Cortex of kidney (tissue), 1 donor: Measurements from ENCODE around the gene ZNF580.

ENCODE experiments used
- DNase-seq: peaks from one replicate; lab custom pipeline; 2025; lab: John Stamatoyannopoulos, UW

ZNF580 gene

DNA sequence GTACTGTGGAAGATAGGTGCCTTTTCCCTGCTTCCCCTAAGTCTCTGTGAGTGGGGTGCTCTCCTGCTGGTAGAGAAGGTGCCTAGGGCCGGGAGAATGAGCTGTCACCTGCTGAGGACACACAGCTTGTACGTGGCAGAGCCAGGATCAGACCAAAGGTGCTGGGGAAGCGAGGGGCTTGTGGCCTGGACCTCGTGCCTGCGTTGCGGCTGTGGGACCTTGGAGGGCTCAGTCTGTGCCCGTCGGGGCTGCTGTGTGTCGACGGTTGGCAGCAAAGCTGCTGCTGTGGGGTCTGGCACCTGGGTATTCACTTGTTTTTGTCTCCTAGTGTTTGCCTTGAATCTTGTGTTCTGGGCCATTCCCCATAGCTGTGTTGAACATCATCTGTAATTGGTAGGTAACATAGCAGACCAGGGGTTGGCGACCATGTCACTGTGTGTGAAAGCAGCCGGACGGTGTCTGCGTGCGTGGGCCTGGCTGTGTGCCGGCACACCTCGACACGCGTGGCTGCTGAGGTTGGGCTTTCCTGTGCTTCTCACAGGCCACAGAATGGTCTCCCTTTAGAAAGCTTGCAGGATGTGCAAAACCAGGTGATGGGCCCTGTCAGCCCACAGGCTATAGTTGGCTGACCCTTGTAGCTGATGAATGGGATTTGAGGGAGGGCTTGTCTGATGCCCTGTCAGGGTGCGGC is 23.2 kb downstream of the ZNF580 start:
- no peak for DNase-seq

DNA sequence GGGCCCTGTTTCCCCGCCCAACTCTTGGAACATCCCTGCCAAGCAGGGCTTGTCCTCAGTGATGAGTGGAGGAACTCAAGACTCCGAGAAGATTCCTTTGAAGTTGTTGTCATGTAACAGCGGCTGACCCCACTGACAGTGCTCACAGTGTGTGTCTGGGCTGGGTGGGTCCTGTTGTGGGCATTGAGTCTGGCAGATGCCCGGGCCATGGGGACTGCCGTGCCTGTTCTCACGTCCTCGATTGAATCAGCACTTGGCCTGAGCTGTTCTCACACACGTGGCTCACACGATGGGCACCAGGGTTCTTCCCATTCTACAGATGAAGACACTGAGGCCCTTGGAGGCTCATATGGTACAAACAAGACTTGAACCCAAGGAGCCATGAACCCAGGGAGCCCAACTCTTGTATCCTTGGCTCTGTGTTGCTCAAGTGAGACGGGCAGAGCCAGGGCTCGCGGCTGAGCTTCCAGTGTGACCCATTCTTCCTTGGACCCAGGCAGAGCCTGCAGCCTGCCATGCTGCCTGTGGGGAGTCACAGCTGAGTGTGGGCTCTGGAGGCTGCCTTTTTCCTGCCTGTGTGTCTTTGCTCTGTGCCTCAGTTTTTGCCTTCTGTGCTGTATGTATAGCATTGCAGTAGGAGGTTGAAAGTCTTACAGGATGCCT is 25.7 kb downstream of the ZNF580 start:
- DNase-seq, result no peak

DNA sequence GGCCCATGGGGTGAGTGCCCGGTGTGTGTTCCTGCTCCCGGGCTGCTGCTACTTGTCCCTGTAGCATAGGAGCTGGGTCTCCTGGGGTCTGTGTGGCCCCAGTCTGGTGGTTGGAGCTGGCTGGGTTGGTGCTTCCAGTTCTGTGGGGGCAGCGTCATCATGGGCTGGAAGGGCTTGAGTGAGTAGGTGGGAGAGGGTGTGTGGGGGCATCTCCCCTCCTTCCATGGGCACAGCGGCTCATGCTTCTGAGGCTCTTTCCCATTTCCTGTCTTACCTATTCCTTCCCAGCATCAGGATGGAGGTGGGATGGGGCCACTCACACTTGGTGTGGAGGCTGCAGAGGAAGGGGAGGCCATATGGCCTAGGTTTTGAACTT is 26.2 kb downstream of the ZNF580 start:
- DNase-seq, result no peak

DNA sequence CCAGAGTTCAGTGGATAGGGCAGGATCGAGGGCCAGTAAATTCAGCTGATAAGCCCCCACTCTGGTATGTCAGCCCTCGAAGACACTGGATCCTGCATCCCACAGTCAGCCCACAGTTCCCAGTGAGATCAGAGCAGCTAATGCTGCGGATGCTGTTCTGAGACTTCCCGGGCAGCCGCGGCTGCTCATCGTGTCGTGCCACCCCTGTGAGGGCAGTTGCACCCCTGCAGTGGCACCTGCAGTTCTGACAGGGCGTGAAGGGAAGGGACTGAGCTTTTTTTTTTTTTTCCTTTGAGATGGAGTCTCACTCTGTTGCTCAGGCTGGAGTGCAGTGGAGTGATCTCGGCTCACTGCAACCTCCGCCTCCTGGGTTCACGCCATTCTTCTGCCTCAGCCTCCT is 26.7 kb downstream of the ZNF580 start:
- no peak for DNase-seq

DNA sequence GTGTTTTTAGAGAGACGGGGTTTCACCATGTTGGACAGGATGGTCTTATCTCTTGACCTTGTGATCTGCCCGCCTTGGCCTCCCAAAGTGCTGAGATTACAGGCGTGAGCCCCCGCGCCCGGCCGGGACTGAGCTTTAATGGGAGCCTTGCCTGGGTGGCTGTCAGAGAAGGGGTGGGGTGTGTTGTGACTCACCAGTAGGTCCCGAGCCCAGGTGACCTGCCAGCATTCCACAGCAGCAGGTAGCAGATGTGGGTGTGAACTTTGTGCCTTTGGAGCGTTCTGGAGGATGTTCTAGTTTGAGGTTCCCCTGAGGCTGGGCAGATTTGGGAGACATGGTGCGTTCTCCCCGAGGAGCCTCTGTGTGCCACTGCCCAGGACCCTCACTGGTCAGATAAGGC is 27.2 kb downstream of the ZNF580 start:
- DNase-seq, result no peak

DNA sequence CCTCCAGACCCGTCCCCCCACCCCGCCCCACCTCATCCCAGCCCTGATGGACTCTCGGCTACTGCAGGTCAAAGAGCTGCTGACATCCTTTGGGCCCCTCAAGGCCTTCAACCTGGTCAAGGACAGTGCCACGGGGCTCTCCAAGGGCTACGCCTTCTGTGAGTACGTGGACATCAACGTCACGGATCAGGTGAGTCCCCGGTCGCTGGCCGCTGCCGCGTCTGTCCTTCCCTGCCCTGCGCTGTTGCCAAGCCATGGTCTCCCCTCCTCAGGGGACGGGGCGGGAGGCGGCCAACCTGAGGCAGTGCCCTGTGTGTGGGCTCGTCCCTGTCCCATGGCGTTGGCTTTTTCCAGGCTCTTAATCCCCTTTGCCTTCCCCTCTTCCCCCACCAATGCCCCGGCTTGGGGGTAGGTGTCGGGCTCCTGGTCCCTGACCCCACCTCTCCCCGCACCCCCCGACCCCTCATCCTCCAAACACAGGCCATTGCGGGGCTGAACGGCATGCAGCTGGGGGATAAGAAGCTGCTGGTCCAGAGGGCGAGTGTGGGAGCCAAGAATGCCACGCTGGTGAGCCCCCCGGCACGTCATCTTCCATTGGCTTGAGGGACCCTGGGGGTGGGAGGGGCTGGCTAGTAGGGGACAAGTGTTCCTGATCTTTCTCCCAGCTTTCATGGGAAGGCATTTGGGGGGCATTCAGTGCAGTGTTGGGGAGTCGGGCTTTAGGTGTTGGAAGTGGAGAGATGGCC is 28.0 kb downstream of the ZNF580 start:
- no peak for DNase-seq

DNA sequence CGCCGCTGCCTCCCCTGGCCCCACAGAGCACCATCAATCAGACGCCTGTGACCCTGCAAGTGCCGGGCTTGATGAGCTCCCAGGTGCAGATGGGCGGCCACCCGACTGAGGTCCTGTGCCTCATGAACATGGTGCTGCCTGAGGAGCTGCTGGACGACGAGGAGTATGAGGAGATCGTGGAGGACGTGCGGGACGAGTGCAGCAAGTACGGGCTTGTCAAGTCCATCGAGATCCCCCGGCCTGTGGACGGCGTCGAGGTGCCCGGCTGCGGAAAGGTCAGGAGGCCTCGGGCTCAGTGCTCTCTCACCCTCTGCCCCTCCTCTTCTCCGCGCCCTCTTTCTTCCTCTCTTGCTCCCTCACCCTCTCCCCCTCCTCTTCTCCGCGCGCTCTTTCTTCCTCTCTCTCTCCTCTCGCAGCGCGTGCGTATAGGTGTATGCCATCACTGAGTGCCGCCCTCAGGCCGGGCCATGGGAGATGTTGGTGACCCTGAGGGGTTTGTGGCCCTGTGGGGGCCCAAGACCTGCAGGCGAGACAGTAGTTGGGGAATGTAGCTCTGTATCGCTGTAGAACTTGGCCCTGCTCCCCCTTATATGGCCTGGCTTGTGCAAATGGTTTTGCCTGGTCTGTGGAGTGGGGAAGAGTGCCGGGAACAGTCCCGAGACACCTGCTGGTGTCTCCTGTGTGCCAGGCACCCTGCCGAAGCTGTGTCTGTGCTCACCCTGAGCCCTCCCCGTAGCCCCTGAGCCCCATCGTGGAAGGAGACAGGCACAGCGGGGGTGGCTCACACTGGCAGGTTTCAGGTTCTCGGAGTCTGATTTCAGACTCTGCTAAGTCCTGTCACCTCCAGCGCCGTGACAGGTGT is 28.8 kb downstream of the ZNF580 start:
- DNase-seq, result no peak

DNA sequence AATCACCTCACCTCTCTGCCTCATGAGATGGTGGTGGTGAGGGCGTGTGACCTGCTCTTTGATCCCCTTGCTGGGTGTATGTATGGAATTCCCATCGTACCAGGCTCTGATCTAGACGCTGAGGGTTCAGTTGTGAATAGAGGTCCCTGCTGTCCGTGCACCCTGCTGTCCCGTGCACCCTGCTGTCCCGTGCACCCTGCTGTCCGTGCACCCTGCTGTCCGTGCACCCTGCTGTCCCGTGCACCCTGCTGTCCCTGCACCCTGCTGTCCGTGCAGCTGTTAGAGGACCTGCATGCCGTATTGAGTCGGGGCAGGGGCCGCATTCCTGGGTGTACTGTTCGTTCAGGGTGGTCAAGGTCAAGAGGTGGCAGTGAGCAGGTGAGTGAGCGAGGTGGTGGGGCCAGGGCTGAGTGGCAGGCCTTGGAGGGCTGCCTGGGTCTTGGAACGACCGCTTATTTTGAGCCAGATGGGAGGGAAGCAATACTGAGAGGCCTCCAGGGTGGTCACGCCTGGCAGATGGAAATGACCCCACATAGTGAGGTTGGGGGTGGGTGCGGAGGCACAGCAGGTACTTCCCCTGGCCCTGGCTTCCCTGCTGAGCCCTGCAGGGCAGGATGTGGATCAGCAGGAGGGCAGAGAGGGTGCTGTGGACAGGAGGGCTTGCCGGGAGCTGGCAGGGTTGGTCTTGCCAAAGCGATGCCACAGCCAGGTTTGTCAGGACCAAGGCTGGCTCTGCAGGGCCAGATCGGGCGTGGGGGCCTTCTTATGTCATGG is 29.7 kb downstream of the ZNF580 start:
- DNase-seq, result no peak

DNA sequence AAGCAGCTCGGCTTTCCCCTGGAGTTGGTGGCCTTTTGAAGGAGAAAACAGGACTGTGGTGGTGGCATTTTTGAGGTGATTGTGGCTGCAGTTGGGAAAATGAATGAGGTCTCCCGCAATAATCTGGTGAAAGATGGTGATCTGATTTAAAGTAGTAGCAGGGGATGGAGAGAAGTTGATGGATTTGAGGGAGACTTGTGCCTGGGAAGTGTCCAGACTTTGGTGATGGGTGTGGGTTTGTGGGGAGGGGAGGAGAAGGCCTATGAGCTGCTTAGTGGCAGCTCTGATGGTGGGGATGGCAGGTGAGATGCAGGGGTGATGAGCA is 30.2 kb downstream of the ZNF580 start:
- no peak for DNase-seq

DNA sequence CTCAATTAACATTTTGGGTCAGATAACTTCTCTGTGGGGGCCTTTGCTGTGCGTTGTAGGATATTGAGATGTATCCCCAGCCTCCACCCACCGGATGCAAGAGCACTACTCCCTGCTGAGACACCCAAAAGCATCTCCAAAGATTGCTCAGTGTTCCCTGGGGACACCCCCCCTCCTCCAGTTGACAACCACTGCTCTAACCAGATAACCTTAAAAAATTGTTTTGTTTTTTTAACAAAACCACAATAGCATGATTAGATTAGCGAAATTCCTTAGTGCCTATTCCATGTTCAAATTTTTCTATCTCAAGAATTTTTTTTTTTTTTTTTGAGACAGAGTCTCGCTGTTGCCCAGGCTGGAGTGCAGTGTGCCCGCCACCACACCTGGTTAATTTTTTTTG is 31.6 kb downstream of the ZNF580 start:
- DNase-seq, result no peak

DNA sequence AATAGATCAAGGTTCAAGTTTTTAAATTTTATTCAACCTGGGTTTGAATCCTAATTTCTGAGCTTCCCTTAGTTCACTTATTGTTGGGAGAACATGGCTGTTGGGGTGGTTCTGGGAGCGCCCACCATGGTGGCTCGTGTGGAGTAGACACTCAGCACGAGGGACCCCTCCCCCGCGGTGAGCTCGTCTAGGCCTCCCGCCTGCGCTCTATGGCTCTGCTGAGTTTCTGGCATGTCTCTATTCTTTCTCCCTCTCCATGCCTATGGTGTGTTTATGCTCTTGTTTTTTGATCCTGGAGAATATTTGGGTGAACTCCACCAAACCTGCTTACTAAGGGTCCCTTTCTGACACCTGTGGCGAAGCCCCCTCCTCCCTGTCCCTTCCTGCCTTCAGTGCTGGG is 32.7 kb downstream of the ZNF580 start:
- DNase-seq, result no peak

DNA sequence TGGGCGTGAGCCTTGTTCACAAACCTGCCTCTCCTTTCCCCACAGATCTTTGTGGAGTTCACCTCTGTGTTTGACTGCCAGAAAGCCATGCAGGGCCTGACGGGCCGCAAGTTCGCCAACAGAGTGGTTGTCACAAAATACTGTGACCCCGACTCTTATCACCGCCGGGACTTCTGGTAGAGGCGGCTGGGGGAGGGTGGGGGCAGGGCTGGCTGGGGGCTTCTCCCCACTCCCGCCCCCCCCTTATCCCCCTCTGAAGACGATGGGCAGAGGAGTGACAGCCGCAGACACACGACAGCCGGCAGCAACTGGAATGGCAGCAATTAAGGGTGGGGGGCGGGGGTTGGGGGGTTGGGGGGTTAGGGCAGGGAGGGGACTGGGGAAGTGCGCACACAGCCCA is 33.1 kb downstream of the ZNF580 start:
- no peak for DNase-seq

DNA sequence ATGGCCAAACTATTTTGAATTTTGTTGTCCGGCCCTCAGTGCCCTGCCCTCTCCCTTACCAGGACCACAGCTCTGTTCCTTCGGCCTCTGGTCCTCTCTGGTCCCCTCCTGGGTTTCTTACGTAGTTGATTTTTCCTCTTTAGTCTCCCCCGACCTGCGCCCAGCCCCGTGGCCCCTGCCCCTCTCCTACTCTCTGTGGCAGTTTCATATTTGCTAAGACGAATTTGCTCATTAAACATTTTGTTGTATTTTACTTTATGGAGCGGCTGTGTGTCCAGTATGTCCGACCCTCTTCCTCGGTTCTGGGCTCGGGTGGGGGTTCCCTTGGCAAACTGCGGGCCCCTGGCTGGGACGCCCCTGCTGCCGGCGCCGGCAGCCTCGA is 33.6 kb downstream of the ZNF580 start:
- DNase-seq, result no peak

DNA sequence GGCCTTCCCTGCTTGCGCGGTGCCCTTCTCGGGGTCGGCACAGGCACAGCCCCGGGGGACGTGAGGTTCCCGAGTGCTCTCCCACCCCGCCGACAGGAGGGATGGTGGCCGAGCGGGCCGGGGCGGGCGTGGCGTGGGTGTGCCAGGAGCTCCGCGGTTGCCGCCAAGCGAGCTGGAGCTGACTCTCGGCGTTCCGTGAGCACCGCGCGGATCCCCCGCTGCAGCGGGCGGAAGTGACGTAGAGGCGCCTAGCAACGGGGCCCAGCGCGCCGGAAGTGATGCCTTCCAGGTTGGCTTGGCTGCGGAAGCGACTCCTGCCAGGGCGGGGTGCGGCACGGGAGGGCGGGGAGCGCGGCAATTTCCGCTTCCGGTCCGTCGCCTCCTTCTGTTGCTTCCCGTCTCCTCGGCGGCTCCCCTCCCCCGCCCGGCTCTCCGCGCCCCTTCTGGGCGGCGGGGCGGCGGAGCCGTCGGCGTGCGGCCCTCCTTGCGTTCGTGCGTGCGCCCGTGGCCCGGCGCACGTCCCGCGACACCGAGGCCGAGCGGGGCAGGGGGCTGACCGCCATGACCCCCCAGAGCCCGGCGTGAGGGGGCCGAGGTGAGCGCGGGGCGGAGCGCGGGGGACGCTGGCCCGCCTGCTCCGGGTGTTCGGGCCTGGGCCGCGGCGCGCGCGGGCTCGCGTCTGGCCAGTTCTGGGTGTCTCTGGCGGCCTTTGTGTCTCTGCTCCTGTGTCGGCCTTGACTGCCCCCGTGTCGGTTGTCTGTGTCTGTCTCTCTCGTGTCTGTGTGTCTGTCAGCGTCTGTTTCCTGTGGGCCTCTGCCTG is 34.2 kb downstream of the ZNF580 start, which contains the start of gene EPN1:
Gene EPN1, plus strand, starts transcription at position 386 of the 820 bp plus-strand sequence. CDS start 3,402 bp downstream, outside the sequence.
- no peak for DNase-seq

DNA sequence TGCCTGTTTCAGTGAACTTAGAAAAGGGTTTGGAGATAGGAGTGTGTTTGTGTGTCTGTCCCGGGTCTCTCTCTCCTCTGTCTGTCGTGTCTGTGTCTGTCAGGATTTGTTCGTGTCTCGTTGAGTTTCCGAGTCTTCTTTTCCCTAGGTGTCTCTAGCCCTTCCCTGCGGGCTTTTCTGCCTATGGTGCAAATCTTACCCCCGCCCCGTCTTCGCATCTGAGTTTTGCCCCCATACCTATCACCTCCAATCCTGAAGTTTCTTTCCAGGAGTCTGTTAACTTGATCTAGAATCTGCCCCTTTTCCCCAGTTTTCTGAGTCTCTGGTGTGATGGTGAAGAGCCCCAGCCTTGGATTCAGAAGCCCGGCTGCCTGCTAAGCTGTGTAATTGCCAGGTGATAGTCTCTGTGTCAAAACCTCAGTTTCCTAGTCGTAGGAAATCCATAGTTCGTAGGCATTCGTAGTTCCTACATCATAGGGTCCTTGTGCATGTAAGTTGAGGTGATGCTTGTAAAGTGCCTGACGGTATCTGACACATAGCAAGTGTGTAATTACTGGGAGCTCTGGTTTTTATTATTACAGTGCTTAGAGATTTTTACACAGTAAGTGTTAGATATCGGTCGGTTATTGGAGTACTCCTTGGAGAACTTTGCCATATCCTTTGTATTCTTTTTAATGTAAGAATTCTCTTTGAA is 35.0 kb downstream of the ZNF580 start:
- DNase-seq, result no peak

DNA sequence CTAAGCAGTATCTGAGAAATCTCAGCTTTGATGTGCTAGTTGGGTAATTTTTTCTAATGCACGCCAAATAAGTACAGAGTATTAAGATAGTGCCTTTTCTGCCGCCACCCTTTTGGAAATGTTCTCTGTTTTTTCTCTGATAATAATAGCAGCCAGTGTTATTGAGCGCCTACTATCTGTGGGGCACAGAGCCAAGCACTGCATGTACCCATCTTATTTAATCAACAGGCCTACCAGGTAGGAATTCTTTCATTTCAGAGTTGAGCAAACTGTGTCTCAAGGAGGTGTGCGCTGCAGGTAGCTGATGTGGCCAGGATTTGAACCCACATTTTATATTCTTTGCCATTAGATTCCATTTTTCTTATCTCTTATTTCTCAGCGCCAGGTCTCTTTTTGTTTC is 35.6 kb downstream of the ZNF580 start:
- DNase-seq, result no peak

DNA sequence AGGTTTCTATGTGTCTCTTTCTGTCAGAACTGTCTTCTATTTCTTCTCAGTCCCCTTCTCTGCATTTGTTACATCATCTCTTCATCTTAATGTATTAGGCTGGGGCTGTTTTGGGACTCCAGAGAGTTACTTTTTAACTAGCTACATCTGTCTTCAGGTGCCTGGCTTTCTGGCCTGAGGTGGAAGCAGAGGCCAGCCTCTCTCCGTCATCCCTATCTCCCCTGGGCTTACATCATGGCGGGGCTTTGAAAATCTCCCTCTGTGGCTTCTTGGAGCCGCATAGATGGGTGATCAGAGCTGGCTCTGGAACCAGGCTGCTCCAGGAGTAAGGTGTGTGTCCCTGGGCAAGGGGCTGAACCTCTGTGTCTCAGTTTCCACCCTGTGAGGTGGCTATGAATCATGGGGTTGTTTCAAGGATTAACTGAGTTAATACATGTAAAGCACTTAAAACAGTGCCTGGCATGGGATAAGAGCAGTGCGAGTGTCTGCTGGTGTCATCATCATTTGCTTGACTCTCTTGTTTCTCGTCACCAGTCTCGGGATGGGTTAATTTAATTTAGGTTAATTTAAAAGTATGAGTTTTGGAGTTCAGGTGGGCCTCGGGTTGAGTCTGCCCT is 36.2 kb downstream of the ZNF580 start:
- DNase-seq, result no peak

DNA sequence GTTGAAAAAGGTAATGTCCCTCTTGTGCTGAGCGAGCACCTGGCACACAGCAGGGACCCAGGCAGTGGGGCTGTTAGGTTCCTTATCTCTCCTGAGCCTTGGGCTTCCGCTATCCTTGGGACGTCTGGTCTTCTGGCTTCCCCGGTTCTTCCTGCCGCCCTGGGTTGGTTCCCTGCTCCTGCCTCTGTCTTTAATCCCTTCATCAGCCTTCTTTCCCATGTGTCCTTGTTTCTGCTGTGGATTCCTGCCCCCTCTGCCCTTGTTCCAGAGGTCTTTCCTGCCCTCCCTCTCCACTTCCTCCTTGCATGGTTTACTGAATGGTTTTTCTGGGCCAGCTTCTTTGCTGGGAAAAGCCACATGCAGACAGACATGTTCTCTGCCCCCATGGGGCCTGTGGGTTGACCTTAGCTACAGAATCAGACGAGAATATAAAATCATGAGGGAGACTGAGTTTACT is 36.8 kb downstream of the ZNF580 start:
- DNase-seq, result no peak

DNA sequence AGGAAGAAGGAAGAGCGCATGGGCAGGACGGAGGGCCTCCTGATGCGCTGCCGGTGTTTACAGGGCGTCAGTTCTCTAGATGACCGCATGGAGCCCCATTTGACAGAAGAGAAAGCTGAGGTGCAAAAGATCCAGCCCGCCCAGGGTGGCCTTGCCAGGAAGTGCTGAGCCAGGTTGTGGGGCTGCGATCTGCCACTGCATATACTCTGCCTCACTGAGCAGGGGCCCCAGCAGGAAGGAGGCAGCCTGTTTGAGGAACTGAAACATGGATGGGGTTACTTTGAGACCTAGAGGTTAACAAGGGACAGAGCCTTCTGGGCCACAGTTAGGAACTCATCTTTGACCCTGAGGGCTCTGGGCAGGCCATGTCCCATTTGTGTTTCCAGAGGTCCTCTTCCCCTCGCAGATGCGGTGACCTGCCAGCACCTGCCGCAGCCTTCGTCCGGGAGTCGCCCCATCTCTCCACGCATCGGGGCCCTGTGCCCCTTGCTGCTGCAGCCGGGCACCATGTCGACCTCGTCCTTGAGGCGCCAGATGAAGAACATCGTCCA is 37.4 kb downstream of the ZNF580 start:
- no peak for DNase-seq
